A673 (cell line): ENCODE results near the gene CYP2D6. TPM values are rescaled to one million over a fixed set of nuclear protein-coding genes. Genes with fewer than 3 reads are reported as not detected.
"Not testable (repeated sequence)": the region's sequence is repeated elsewhere in the genome, so short reads cannot be mapped to it uniquely, and the experiment has no call there.

Source experiments
- Bru-seq: library from RNA; stranded (reverse); fragments of 400-500 nt; gene quantifications from one replicate; lab custom pipeline; 2021; lab: Mats Ljungman, UMichigan
- BruChase-seq, 2 experiments: library from RNA; stranded (reverse); fragments of 400-500 nt; gene quantifications; one replicate each; lab custom pipeline; 2021; lab: Mats Ljungman, UMichigan
- BruUV-seq: library from RNA; stranded (reverse); fragments of 400-500 nt; replicated peaks from 2 replicates; lab custom pipeline; 2021; lab: Mats Ljungman, UMichigan
- CTCF ChIA-PET: fragments of 300-600 bp; sonication (Branson Sonifier 250); formaldehyde crosslinking; loops from one replicate; lab custom pipeline; 2022; ENCODE audit warnings: antibody characterized with exemption; lab: Charles Lee
- POLR2A ChIA-PET: fragments of 300-600 bp; sonication (Branson Sonifier 250); formaldehyde crosslinking; loops from one replicate; lab custom pipeline; 2022; ENCODE audit warnings: antibody characterized with exemption; ENCODE audit not compliant: low non-redundant PET; lab: Charles Lee
- DNase-seq: peaks from one replicate; pipeline ENCODE4 v3.0.0-alpha.2; 2015; ENCODE audit warnings: low spot score
- H3K27ac ChIP-seq: fragments of 200-600 bp; sonication (generic); 2 replicates; pipeline ENCODE4 v1.5.1; 2016; ENCODE audit warnings: mixed run types, low read depth, mild to moderate bottlenecking, mixed read lengths, antibody characterized with exemption, low read length; ENCODE audit not compliant: poor library complexity, severe bottlenecking
- H3K27me3 ChIP-seq: fragments of 200-600 bp; sonication (generic); replicated peaks from 2 replicates; pipeline ENCODE4 v1.6.1; 2017; ENCODE audit warnings: mixed run types, low read depth, mild to moderate bottlenecking, mixed read lengths, antibody characterized with exemption, low read length; ENCODE audit not compliant: insufficient read depth, poor library complexity
- H3K36me3 ChIP-seq: fragments of 200-600 bp; sonication (generic); 2 replicates; pipeline ENCODE4 v1.6.1; 2016; ENCODE audit warnings: mixed run types, mild to moderate bottlenecking, mixed read lengths, antibody characterized with exemption, low read length; ENCODE audit not compliant: insufficient read depth, poor library complexity, severe bottlenecking
- H3K4me1 ChIP-seq: fragments of 200-600 bp; sonication (generic); 2 replicates; pipeline ENCODE4 v1.6.1; 2017; ENCODE audit warnings: mixed run types, mild to moderate bottlenecking, mixed read lengths, antibody characterized with exemption, low read length; ENCODE audit not compliant: insufficient read depth, poor library complexity, severe bottlenecking
- H3K4me3 ChIP-seq: fragments of 200-600 bp; sonication (generic); 2 replicates; pipeline ENCODE4 v1.5.1; 2016; ENCODE audit warnings: low read depth, mixed run types, mild to moderate bottlenecking, mixed read lengths, low read length; ENCODE audit not compliant: poor library complexity, severe bottlenecking
- H3K9me3 ChIP-seq: fragments of 200-600 bp; sonication (generic); 2 replicates; pipeline ENCODE4 v1.6.1; 2016; ENCODE audit warnings: mixed run types, low read depth, mild to moderate bottlenecking, mixed read lengths, antibody characterized with exemption, low read length; ENCODE audit not compliant: poor library complexity, severe bottlenecking
- CTCF ChIP-seq: fragments of 300-800, 200-600 bp; sonication (generic); conservative IDR thresholded peaks from 2 replicates; pipeline ENCODE4 v1.5.1; 2017; ENCODE audit warnings: low read depth, mild to moderate bottlenecking, antibody characterized with exemption, low read length, moderate library complexity, mixed read lengths
- EZH2 ChIP-seq: fragments of 200-600 bp; sonication (generic); IDR thresholded peaks from 2 replicates; pipeline ENCODE4 v1.6.1; 2017; ENCODE audit warnings: borderline replicate concordance, low read depth, mild to moderate bottlenecking, mixed read lengths, antibody characterized with exemption, low read length; ENCODE audit not compliant: poor library complexity, severe bottlenecking
- intact Hi-C: fragments of 100-400 bp; cut with micrococcal nuclease; formaldehyde crosslinking; loops from one replicate; pipeline ENCODE4 v1.10.0; 2022; ENCODE audit not compliant: unreplicated experiment
- long read RNA-seq: library from polyadenylated mRNA; stranded (forward); transcript quantifications from one replicate; pipeline ENCODE4 v2.0.0, GENCODE V29; 2022
- total RNA-seq: library from RNA; stranded (reverse); gene quantifications from 2 replicates; pipeline ENCODE4 v1.2.3, GENCODE V29; 2021

CYP2D6 gene
- total RNA-seq = 2.4 and 2.8 TPM in 2 replicates
- percentile 28 among the genes with signal in this experiment for Bru-seq, nascent RNA
- BruChase-seq, experiment 1, labeled RNA remaining after a 2-hour chase = percentile 25 among the genes with signal in this experiment
- percentile 45 among the genes with signal in this experiment for BruChase-seq, experiment 2, labeled RNA remaining after a 6-hour chase
- long read RNA-seq = 0 reads

- H3K36me3 ChIP-seq, CTCF ChIA-PET, H3K27me3 ChIP-seq, POLR2A ChIA-PET, H3K4me3 ChIP-seq, H3K4me1 ChIP-seq, intact Hi-C loops, DNase-seq, H3K9me3 ChIP-seq, H3K27ac ChIP-seq, BruUV-seq: not testable (repeated sequence)
Observed at GRCh38 chr22:42130639-42131431, at the start of gene CYP2D6. Gene CYP2D6 (minus strand): TSS chr22:42130810. CDS start chr22:42130791, 19 bp downstream.

GRCh38 chr22:42179616-42180015 is 49.0 kb upstream of the CYP2D6 start:
- POLR2A ChIA-PET = no interaction called here
- TF ChIP-seq CTCF (no peak), EZH2 (no peak)
- DNase-seq = no peak
- Histone ChIP-seq H3K27me3 (no peaks in the 10 kb centered on the region), H3K4me3 (no peak overlapping the region), H3K27ac (no peak overlapping the region), H3K9me3 (no peaks in the 10 kb centered on the region), H3K36me3 (no peaks in the 10 kb centered on the region), H3K4me1 (no peaks in the 10 kb centered on the region)
- no TSS peak for BruUV-seq
- intact Hi-C loops = no loop called here
- CTCF ChIA-PET = no interaction called here

GRCh38 chr22:42178910-42179519 is 48.4 kb upstream of the CYP2D6 start:
- BruUV-seq = no TSS peak
- Histone ChIP-seq H3K4me3 (no peak overlapping the region), H3K27ac (no peak overlapping the region), H3K9me3 (no peaks in the 10 kb centered on the region), H3K36me3 (no peaks in the 10 kb centered on the region), H3K27me3 (no peaks in the 10 kb centered on the region), H3K4me1 (peaks cover 4% of the 10 kb centered on the region)
- intact Hi-C loops = no loop called here
- TF ChIP-seq CTCF = no peak
- TF ChIP-seq EZH2 = no peak
- no peak for DNase-seq
- CTCF ChIA-PET = no interaction called here
- POLR2A ChIA-PET = no interaction called here
